ENCODE results near the gene CAV3. TPM values are rescaled to one million over a fixed set of nuclear protein-coding genes. Genes with fewer than 3 reads are reported as not detected.

Gene CAV3
- total and polyA plus RNA-seq, 9 of the 15 experiments (the other 6 are each of a cell fraction or from before 2014, with no cell fraction given) = not detected

GRCh38 chr3:8741581-8742261 lies 8.1 kb downstream of the CAV3 start (continued):
- TF ChIP-seq PHF20 (IDR thresholded peaks at IDR 0.05; ENCODE audit: partially characterized antibody) = no peak
- no peak for TF ChIP-seq ZNF76 (CRISPR knock-in tag; IDR thresholded peaks at IDR 0.05; ENCODE audit: borderline replicate concordance)
- TF ChIP-seq HES1 (IDR thresholded peaks at IDR 0.05; ENCODE audit: low read depth) = no peak
- TF ChIP-seq CBFA2T3 (IDR thresholded peaks at IDR 0.05) = 0 out of 2 replicates have a peak, but pooled peaks have one; percentile 7
- TF ChIP-seq EGR1 (conservative IDR thresholded peaks at IDR 0.05) = peak; percentile 94
- TF ChIP-seq ZNF551 (CRISPR knock-in tag; IDR thresholded peaks at IDR 0.05) = no peak
- TF ChIP-seq TEAD4 (IDR thresholded peaks at IDR 0.05; ENCODE audit: low read length) = peak; percentile 70
- no peak for TF ChIP-seq TEAD4 (CRISPR knock-in tag; IDR thresholded peaks at IDR 0.05; ENCODE audit: borderline replicate concordance)
- TF ChIP-seq ZNF75A (CRISPR knock-in tag; IDR thresholded peaks at IDR 0.05) = no peak
- no peak for TF ChIP-seq ZNF124 (CRISPR knock-in tag; IDR thresholded peaks at IDR 0.05)
- TF ChIP-seq FOS (IDR thresholded peaks at IDR 0.05; ENCODE audit: extremely low read depth, insufficient read length) = peak; percentile 33
- peak; percentile 75 for TF ChIP-seq DPF2 (IDR thresholded peaks at IDR 0.05)
- peak in 1 of 2 experiments; percentile 28; a peak in 1 of 4 replicates for TF ChIP-seq RCOR1 (IDR thresholded peaks at IDR 0.05; ENCODE audit: borderline replicate concordance in 1 of 2, low read depth in 2 of 2, low read length in 2 of 2)
- TF ChIP-seq ELK3 (CRISPR knock-in tag; IDR thresholded peaks at IDR 0.05) = no peak
- no peak for TF ChIP-seq HSF4 (CRISPR knock-in tag; IDR thresholded peaks at IDR 0.05; ENCODE audit: borderline replicate concordance)
- no peak for TF ChIP-seq GTF2F1 (IDR thresholded peaks at IDR 0.05; ENCODE audit: low read depth, low read length)
- TF ChIP-seq TEAD1 (CRISPR knock-in tag; IDR thresholded peaks at IDR 0.05) = peak; percentile 63 to 80; a peak in 2 of 4 replicates
- TF ChIP-seq ETS1 (conservative IDR thresholded peaks at IDR 0.05; ENCODE audit: control insufficient read depth, low read depth, low read length) = no peak
